Bronchial epithelial cell (primary cell): ENCODE results near the gene BCAS3. TPM values are rescaled to one million over a fixed set of nuclear protein-coding genes. Genes with fewer than 3 reads are reported as not detected.

Source experiments
- DNase-seq: peaks from one replicate; pipeline ENCODE4 v3.0.0-alpha.2; 2010; ENCODE audit warnings: low read depth
- FAIRE-seq: peaks from 2 replicates; lab custom pipeline; 2011; peaks lifted over from hg19 to GRCh38; lab: Jason Lieb, UNC
- H3K27me3 ChIP-seq: 2 replicates; pipeline ENCODE4 v1.5.1; 2011; ENCODE audit warnings: low read length; ENCODE audit not compliant: control insufficient read depth, insufficient read depth
- H3K36me3 ChIP-seq: 2 replicates; pipeline ENCODE4 v1.5.1; 2011; ENCODE audit warnings: low read length; ENCODE audit not compliant: control insufficient read depth, insufficient read depth
- H3K4me3 ChIP-seq: 2 replicates; pipeline ENCODE4 v1.5.1; 2011; ENCODE audit warnings: mild to moderate bottlenecking, low read depth, low read length, control low read depth
- total RNA-seq: library from RNA; depleted of rRNA; stranded (reverse); fragments of >200 nt; gene quantifications from 2 replicates; pipeline ENCODE4 v1.2.1, GENCODE V29; 2014
- TF ChIP-seq, protein P1 (sequence below): IDR thresholded peaks from 2 replicates; pipeline ENCODE4 v1.5.1; 2011; ENCODE audit warnings: mild to moderate bottlenecking, moderate library complexity, low read length, control low read depth, inconsistent platforms; ENCODE audit not compliant: insufficient read depth, severe bottlenecking

The BCAS3 gene
- total RNA-seq, 1 donor from 2014 or later, result 10.3 TPM

DNA sequence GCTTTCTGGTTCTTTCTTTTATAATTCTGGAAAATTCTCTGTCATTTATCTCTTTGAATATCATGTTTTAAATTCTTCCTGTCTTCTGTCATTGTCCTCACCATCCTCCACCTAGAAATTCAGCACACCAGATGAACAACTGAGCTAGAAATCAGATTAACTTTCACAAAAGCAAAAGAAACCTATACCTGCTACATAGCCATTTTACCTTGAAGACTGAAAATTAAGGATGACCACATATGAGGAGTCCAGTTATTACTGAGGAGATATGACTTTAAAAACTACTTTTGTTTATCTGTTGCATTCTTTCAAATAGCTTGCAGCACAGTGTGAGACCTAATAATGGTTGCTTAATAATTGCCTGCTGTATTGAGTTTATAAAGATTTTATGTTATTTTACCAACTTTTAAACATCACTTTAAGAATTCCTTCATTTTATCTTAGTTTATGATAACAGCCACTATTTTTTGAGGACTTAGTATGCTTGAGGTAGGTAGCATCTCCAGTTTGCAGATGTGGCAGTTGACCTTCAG is 104.3 kb downstream of the BCAS3 start:
- no peak overlapping the region for H3K4me3 ChIP-seq
- H3K36me3 ChIP-seq, result no peaks in the 10 kb centered on the region
- no peak for FAIRE-seq
- TF ChIP-seq, protein P1, sequence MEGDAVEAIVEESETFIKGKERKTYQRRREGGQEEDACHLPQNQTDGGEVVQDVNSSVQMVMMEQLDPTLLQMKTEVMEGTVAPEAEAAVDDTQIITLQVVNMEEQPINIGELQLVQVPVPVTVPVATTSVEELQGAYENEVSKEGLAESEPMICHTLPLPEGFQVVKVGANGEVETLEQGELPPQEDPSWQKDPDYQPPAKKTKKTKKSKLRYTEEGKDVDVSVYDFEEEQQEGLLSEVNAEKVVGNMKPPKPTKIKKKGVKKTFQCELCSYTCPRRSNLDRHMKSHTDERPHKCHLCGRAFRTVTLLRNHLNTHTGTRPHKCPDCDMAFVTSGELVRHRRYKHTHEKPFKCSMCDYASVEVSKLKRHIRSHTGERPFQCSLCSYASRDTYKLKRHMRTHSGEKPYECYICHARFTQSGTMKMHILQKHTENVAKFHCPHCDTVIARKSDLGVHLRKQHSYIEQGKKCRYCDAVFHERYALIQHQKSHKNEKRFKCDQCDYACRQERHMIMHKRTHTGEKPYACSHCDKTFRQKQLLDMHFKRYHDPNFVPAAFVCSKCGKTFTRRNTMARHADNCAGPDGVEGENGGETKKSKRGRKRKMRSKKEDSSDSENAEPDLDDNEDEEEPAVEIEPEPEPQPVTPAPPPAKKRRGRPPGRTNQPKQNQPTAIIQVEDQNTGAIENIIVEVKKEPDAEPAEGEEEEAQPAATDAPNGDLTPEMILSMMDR, result no peak
- H3K27me3 ChIP-seq, result no peaks in the 10 kb centered on the region
- DNase-seq, result no peak

DNA sequence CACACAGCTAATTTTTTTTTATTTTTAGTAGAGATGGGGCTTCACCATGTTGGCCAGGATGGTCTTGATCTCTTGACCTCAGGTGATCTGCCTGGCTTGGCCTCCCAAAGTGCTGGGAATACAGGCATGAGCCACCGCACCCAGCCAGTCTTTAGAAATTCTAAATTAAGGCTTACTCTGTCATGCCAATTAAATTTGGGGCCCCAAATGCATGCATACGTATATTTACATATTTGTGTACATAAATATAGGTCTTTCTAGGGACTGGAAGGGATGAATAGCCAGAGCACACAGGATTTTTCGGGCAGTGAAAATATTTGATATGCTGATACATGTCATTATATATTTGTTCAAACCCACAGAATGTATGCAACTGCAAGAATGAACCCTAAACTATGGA is 105.1 kb downstream of the BCAS3 start:
- FAIRE-seq (no peak), DNase-seq (no peak)
- H3K27me3 ChIP-seq, result no peaks in the 10 kb centered on the region
- H3K4me3 ChIP-seq, result no peak overlapping the region
- TF ChIP-seq, protein P1, result no peak
- no peaks in the 10 kb centered on the region for H3K36me3 ChIP-seq

DNA sequence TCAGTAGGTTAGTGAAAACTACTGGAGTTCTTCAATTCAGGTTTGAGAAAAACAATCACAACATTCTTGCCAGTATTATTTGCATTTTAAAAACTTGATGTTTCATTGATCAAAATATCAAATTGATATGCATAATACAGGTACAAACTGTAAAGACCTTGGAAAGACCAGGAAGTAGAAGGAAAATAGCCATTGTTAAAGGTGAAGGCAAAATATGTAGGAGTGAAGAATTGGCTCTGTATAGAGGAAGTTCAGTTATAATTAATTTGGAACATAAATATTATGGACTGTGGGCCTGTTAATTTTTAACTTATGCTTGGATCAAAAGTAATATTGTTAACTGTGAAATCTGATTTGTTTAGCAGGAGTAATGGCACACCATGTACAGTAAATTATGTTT is 112.6 kb downstream of the BCAS3 start:
- DNase-seq, result no peak
- no peaks in the 10 kb centered on the region for H3K36me3 ChIP-seq
- TF ChIP-seq, protein P1, result no peak
- FAIRE-seq, result no peak
- no peaks in the 10 kb centered on the region for H3K27me3 ChIP-seq
- H3K4me3 ChIP-seq, result no peak overlapping the region

DNA sequence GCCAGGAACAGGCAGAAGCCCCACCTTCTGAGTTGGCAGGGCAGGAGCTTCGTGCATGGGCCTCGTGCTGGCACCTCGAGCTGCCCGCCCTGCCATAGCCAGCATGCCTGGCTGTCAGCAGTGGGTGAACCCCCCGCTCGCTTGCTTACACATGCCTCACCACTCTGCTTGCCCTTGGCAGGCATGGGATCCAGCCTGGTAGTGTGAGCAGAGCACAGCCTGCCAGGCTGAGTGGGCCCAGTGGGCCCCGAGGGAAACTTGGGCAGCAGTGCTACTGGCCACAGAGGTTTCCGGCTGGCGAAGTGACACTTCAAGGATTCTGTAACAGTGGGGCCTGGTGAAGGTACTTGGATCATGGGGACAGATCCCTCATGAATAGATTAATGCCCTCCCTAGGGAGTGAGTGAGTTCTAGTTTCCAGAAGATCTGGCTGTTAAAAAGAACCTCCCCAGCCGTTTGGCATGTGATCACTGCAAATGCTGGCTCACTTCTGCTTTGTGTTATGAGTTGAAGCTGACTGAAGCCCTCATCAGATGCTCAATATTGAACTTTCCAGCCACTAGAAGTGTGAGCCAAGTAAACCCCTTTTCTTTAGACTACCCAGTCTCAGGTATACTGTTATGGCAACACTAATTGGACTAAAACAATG is 114.7 kb downstream of the BCAS3 start:
- FAIRE-seq, result no peak
- no peak overlapping the region for H3K4me3 ChIP-seq
- no peaks in the 10 kb centered on the region for H3K36me3 ChIP-seq
- TF ChIP-seq, protein P1, result no peak
- no peaks in the 10 kb centered on the region for H3K27me3 ChIP-seq
- no peak for DNase-seq

DNA sequence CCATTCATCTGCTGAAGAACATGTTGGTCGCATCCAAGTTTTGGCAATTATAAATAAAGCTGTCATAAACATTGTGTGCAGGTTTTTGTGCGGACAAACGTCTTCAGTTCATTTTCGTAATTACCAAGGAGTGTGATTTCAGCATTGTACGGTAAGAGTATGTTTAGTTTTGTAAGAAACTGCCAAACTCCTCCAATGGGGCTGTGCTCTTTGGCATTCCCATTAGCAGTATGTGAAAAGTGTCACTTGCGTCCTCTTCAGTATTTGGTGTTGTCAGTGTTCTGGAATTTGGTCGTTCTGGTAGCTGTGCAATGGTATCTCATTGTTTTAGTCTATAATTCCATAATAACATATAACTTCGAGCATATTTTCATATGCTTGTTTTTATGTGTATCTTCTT is 120.9 kb downstream of the BCAS3 start:
- Histone ChIP-seq H3K27me3 (no peaks in the 10 kb centered on the region), H3K36me3 (no peaks in the 10 kb centered on the region), H3K4me3 (no peak overlapping the region)
- FAIRE-seq (no peak), DNase-seq (no peak)
- TF ChIP-seq, protein P1, result no peak

- TF ChIP-seq, protein P1, result no peak
- Histone ChIP-seq H3K27me3 (no peaks in the 10 kb centered on the region), H3K36me3 (no peaks in the 10 kb centered on the region), H3K4me3 (no peak overlapping the region)
- FAIRE-seq (no peak), DNase-seq (no peak)
Observed at GRCh38 chr17:60802377-60802776, 124.7 kb downstream of the BCAS3 start.
